Mesendoderm (in vitro differentiated cells): ENCODE results near the gene DOCK8.

Experiments
- DNase-seq: peaks from one replicate; pipeline ENCODE4 v3.0.0; 2013
- H2AK5ac ChIP-seq: 2 replicates; pipeline ENCODE4 v1.6.1; 2013; ENCODE audit warnings: low read length, inconsistent platforms
- H2BK120ac ChIP-seq: 2 replicates; pipeline ENCODE4 v1.6.1; 2013; ENCODE audit warnings: low read depth, mild to moderate bottlenecking, low read length, moderate library complexity, mixed read lengths
- H2BK15ac ChIP-seq: replicated peaks from 2 replicates; pipeline ENCODE4 v1.6.1; 2013; ENCODE audit warnings: low read depth, mild to moderate bottlenecking, moderate library complexity
- H2BK5ac ChIP-seq: 2 replicates; pipeline ENCODE4 v1.6.1; 2013; ENCODE audit warnings: low read length, inconsistent platforms
- H3K18ac ChIP-seq: 2 replicates; pipeline ENCODE4 v1.6.1; 2013; ENCODE audit warnings: mild to moderate bottlenecking, low read length, mixed read lengths
- H3K23ac ChIP-seq: one replicate; pipeline ENCODE4 v1.6.1; 2013; ENCODE audit warnings: low read length
- H3K27ac ChIP-seq: 2 replicates; pipeline ENCODE4 v1.5.1; 2013; ENCODE audit warnings: low read depth, mild to moderate bottlenecking, inconsistent platforms, low read length, moderate library complexity
- H3K27me3 ChIP-seq: 2 replicates; pipeline ENCODE4 v1.6.1; 2013; ENCODE audit warnings: low read length, control low read depth, mild to moderate bottlenecking, inconsistent platforms; ENCODE audit not compliant: insufficient read depth, poor library complexity
- H3K36me3 ChIP-seq: 2 replicates; pipeline ENCODE4 v1.6.1; 2013; ENCODE audit warnings: low read length, inconsistent platforms; ENCODE audit not compliant: control insufficient read depth, insufficient read depth
- H3K4ac ChIP-seq: one replicate; pipeline ENCODE4 v1.6.1; 2013; ENCODE audit warnings: low read depth, mild to moderate bottlenecking, low read length, moderate library complexity
- H3K4me1 ChIP-seq: 2 replicates; pipeline ENCODE4 v1.6.1; 2013; ENCODE audit warnings: low read depth, low read length, inconsistent platforms; ENCODE audit not compliant: control insufficient read depth
- H3K4me2 ChIP-seq: 2 replicates; pipeline ENCODE4 v1.6.1; 2013; ENCODE audit warnings: low read length
- H3K4me3 ChIP-seq: 2 replicates; pipeline ENCODE4 v1.5.1; 2013; ENCODE audit warnings: mild to moderate bottlenecking, low read length
- H3K56ac ChIP-seq: one replicate; pipeline ENCODE4 v1.6.1; 2013; ENCODE audit warnings: low read length
- H3K79me1 ChIP-seq: 2 replicates; pipeline ENCODE4 v1.6.1; 2013; ENCODE audit warnings: low read length, inconsistent platforms
- H3K79me2 ChIP-seq: 2 replicates; pipeline ENCODE4 v1.6.1; 2013; ENCODE audit warnings: mild to moderate bottlenecking, low read length; ENCODE audit not compliant: control insufficient read depth, insufficient read depth
- H3K9ac ChIP-seq: 2 replicates; pipeline ENCODE4 v1.6.1; 2013; ENCODE audit warnings: low read length, inconsistent platforms
- H4K5ac ChIP-seq: one replicate; pipeline ENCODE4 v1.6.1; 2013; ENCODE audit warnings: low read length
- H4K8ac ChIP-seq: one replicate; pipeline ENCODE4 v1.6.1; 2013; ENCODE audit warnings: low read depth, mild to moderate bottlenecking, control low read depth, low read length, moderate library complexity
- WGBS: extraction: QIAGEN DNeasy Blood & Tissue Kit; methylation state at CpG from one replicate; pipeline ENCODE4 v1.1.7; 2013; ENCODE audit warnings: low lambda C conversion rate, missing lambda C conversion rate; ENCODE audit not compliant: insufficient coverage; ENCODE audit errors: extremely low coverage; 5-methylcytosine and 5-hydroxymethylcytosine counted together

Gene DOCK8

GRCh38 chr9:306907-307306 lies 92.2 kb downstream of the DOCK8 start:
- Histone ChIP-seq H3K4me3 (no peak overlapping the region), H3K56ac (no peak overlapping the region), H2BK5ac (no peak overlapping the region), H3K18ac (no peak overlapping the region), H3K9ac (no peak overlapping the region), H3K23ac (no peak overlapping the region), H3K4ac (no peak overlapping the region), H4K8ac (no peak overlapping the region), H3K27ac (no peak overlapping the region), H3K4me1 (no peaks in the 10 kb centered on the region), H4K5ac (no peak overlapping the region), H3K36me3 (no peaks in the 10 kb centered on the region), H3K4me2 (no peak overlapping the region), H2BK15ac (no peak overlapping the region), H2BK120ac (no peak overlapping the region), H3K79me2 (no peaks in the 10 kb centered on the region), H2AK5ac (no peak overlapping the region), H3K79me1 (no peaks in the 10 kb centered on the region), H3K27me3 (no peaks in the 10 kb centered on the region)
- no CpG with 5 or more reads among the region's 7 CpGs for WGBS
- DNase-seq, result peak; percentile 54

GRCh38 chr9:311841-312240 lies 97.2 kb downstream of the DOCK8 start:
- Histone ChIP-seq H3K79me2 (no peaks in the 10 kb centered on the region), H3K79me1 (no peaks in the 10 kb centered on the region), H4K5ac (no peak overlapping the region), H3K56ac (no peak overlapping the region), H3K18ac (no peak overlapping the region), H3K4me2 (no peak overlapping the region), H3K9ac (no peak overlapping the region), H3K27ac (no peak overlapping the region), H3K36me3 (no peaks in the 10 kb centered on the region), H4K8ac (no peak overlapping the region), H3K4ac (no peak overlapping the region), H2BK120ac (no peak overlapping the region), H2BK5ac (no peak overlapping the region), H3K27me3 (no peaks in the 10 kb centered on the region), H3K4me3 (no peak overlapping the region), H2BK15ac (no peak overlapping the region), H3K23ac (no peak overlapping the region), H3K4me1 (no peaks in the 10 kb centered on the region), H2AK5ac (no peak overlapping the region)
- no peak for DNase-seq
- no CpG with 5 or more reads among the region's 14 CpGs for WGBS

DNA sequence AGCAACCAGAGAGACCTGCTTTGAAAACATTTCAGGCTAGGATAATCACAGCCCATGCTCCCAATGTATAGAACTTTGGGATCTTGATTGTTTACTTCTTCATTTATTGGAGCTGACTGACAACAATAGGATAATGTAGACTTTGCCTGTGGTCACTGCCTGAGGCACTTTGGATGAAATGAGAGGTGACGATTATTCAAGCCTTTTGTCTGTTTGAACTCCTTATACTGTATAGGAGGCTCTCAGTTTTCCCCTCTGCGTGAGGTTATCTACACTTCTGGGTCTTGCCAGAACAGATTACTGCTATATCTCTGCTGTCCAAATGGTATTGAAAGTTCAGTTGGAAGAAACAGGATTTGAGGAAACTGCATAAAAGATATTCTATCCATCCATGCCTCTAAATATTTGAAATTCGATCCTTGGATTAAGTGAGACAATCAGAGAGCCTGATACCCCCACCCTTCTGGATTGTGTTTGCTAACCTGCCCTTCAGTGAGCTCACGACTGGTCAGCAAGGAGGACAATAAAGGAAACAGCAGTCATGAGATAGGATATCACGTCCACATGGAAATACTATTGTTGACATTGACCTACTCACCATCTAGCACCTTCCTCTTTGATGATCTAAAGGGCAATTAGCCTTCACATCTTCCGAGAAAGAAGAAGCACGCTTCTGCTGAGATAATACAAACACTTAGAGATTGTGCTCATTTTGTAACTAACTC lies 98.1 kb downstream of the DOCK8 start:
- H3K4me2 ChIP-seq, result no peak overlapping the region

GRCh38 chr9:316382-316965 lies 101.8 kb downstream of the DOCK8 start:
- H2AK5ac ChIP-seq, result no peak overlapping the region
- H3K27ac ChIP-seq, result no peak overlapping the region
- H3K4me3 ChIP-seq, result no peak overlapping the region
- no CpG with 5 or more reads among the region's 2 CpGs for WGBS
- no peaks in the 10 kb centered on the region for H3K79me1 ChIP-seq
- H4K5ac ChIP-seq, result no peak overlapping the region
- no peaks in the 10 kb centered on the region for H3K36me3 ChIP-seq
- no peak overlapping the region for H4K8ac ChIP-seq
- H3K4me2 ChIP-seq, result no peak overlapping the region
- H3K79me2 ChIP-seq, result no peaks in the 10 kb centered on the region
- H3K4me1 ChIP-seq, result no peaks in the 10 kb centered on the region
- H3K27me3 ChIP-seq, result no peaks in the 10 kb centered on the region
- H2BK15ac ChIP-seq, result no peak overlapping the region
- H3K18ac ChIP-seq, result no peak overlapping the region
- H3K4ac ChIP-seq, result no peak overlapping the region
- no peak overlapping the region for H3K56ac ChIP-seq
- no peak overlapping the region for H3K23ac ChIP-seq
- DNase-seq, result no peak
- H3K9ac ChIP-seq, result no peak overlapping the region
- no peak overlapping the region for H2BK5ac ChIP-seq
- H2BK120ac ChIP-seq, result no peak overlapping the region

More for the DNA sequence above, 98.1 kb downstream of the DOCK8 start:
- Histone ChIP-seq H3K4me3 (no peak overlapping the region), H3K79me2 (no peaks in the 10 kb centered on the region), H3K36me3 (no peaks in the 10 kb centered on the region), H4K5ac (no peak overlapping the region), H3K4ac (no peak overlapping the region), H3K27me3 (no peaks in the 10 kb centered on the region), H3K56ac (no peak overlapping the region), H2AK5ac (no peak overlapping the region), H3K18ac (no peak overlapping the region), H3K4me1 (no peaks in the 10 kb centered on the region), H2BK120ac (no peak overlapping the region), H3K23ac (no peak overlapping the region), H3K9ac (no peak overlapping the region), H3K27ac (no peak overlapping the region), H3K79me1 (no peaks in the 10 kb centered on the region), H4K8ac (no peak overlapping the region), H2BK5ac (no peak overlapping the region), H2BK15ac (no peak overlapping the region)
- peak; percentile 71 for DNase-seq
- WGBS, result no CpG with 5 or more reads among the region's 7 CpGs

- Histone ChIP-seq H2AK5ac (no peak overlapping the region), H3K4me3 (no peak overlapping the region), H3K18ac (no peak overlapping the region), H4K8ac (no peak overlapping the region), H3K27me3 (no peaks in the 10 kb centered on the region), H3K4me2 (no peak overlapping the region), H2BK120ac (no peak overlapping the region), H3K56ac (no peak overlapping the region), H3K23ac (no peak overlapping the region), H3K4me1 (no peaks in the 10 kb centered on the region), H2BK15ac (no peak overlapping the region), H4K5ac (no peak overlapping the region), H3K4ac (no peak overlapping the region), H3K79me1 (no peaks in the 10 kb centered on the region), H3K9ac (no peak overlapping the region), H2BK5ac (no peak overlapping the region), H3K27ac (no peak overlapping the region), H3K36me3 (no peaks in the 10 kb centered on the region), H3K79me2 (no peaks in the 10 kb centered on the region)
- WGBS, result no CpG with 5 or more reads among the region's 4 CpGs
- no peak for DNase-seq
These were observed 104.0 kb downstream of the DOCK8 start for GRCh38 chr9:318646-319045.

GRCh38 chr9:324971-325370 lies 110.3 kb downstream of the DOCK8 start:
- Histone ChIP-seq H3K4ac (no peak overlapping the region), H3K79me2 (no peaks in the 10 kb centered on the region), H3K9ac (no peak overlapping the region), H3K27me3 (no peaks in the 10 kb centered on the region), H3K79me1 (no peaks in the 10 kb centered on the region), H4K8ac (no peak overlapping the region), H3K4me1 (no peaks in the 10 kb centered on the region), H2BK120ac (no peak overlapping the region), H2AK5ac (no peak overlapping the region), H3K4me2 (no peak overlapping the region), H3K18ac (no peak overlapping the region), H3K27ac (no peak overlapping the region), H3K23ac (no peak overlapping the region), H4K5ac (no peak overlapping the region), H2BK15ac (no peak overlapping the region), H3K4me3 (no peak overlapping the region), H3K56ac (no peak overlapping the region), H2BK5ac (no peak overlapping the region), H3K36me3 (no peaks in the 10 kb centered on the region)
- no peak for DNase-seq
- no CpG with 5 or more reads among the region's 1 CpG for WGBS
